ENCODE data around the gene UBAP2.

- TF ChIP-seq, protein P1, sequence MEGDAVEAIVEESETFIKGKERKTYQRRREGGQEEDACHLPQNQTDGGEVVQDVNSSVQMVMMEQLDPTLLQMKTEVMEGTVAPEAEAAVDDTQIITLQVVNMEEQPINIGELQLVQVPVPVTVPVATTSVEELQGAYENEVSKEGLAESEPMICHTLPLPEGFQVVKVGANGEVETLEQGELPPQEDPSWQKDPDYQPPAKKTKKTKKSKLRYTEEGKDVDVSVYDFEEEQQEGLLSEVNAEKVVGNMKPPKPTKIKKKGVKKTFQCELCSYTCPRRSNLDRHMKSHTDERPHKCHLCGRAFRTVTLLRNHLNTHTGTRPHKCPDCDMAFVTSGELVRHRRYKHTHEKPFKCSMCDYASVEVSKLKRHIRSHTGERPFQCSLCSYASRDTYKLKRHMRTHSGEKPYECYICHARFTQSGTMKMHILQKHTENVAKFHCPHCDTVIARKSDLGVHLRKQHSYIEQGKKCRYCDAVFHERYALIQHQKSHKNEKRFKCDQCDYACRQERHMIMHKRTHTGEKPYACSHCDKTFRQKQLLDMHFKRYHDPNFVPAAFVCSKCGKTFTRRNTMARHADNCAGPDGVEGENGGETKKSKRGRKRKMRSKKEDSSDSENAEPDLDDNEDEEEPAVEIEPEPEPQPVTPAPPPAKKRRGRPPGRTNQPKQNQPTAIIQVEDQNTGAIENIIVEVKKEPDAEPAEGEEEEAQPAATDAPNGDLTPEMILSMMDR (IDR thresholded peaks at IDR 0.05) = no peak
- TF ChIP-seq POLR2AphosphoS5 (IDR thresholded peaks at IDR 0.05) = no peak
Observed at GRCh38 chr9:33885948-33886347, 162.7 kb downstream of the UBAP2 start.

All from breast epithelium (tissue), 3 donors.